PC-9 (cell line): ENCODE data around the gene IMMP2L.

ENCODE experiments used
- CTCF ChIP-seq: fragments of 200-600 bp; sonication (generic); conservative IDR thresholded peaks from 2 replicates; pipeline ENCODE4 v1.6.1; 2017; ENCODE audit warnings: mixed run types, antibody characterized with exemption, mild to moderate bottlenecking, moderate library complexity
- EZH2 ChIP-seq: fragments of 200-600 bp; sonication (generic); IDR thresholded peaks from 2 replicates; pipeline ENCODE4 v1.8.0; 2017; ENCODE audit warnings: antibody characterized with exemption, low read depth

- TF ChIP-seq CTCF (no peak), EZH2 (no peak)
Observed at GRCh38 chr7:111074071-111074747, 488.1 kb downstream of the IMMP2L start.
